A549 (cell line): ENCODE results near the gene DYNLT4.

Experiments used
- CTCF ChIP-seq: fragments of >200 bp; sonication (Bioruptor Twin); formaldehyde crosslinking; IDR thresholded peaks from 3 replicates; pipeline ENCODE4 v1.5.1; 2016
- EP300 ChIP-seq, 2 experiments: fragments of >200 bp; sonication (Bioruptor Twin); formaldehyde crosslinking; IDR thresholded peaks; 2 replicates in 1 of 2; 3 replicates in 1 of 2; pipeline ENCODE4 v1.6.1; 2016 to 2017
- NPAS2 ChIP-seq: fragments of 250-450 bp; sonication (Bioruptor Pico); IDR thresholded peaks from 2 replicates; pipeline ENCODE4 v1.8.0; 2022; ENCODE audit warnings: mild to moderate bottlenecking, moderate library complexity, borderline replicate concordance
- POLR2A ChIP-seq: IDR thresholded peaks from 2 replicates; pipeline ENCODE4 v1.6.1; 2012; ENCODE audit warnings: mild to moderate bottlenecking, low read length
- ZSCAN20 ChIP-seq: fragments of 250-450 bp; sonication (Bioruptor Pico); IDR thresholded peaks from 2 replicates; pipeline ENCODE4 v1.8.0; 2022; ENCODE audit warnings: mild to moderate bottlenecking, moderate library complexity

- TF ChIP-seq NPAS2, result no peak
- TF ChIP-seq CTCF, result no peak
- TF ChIP-seq EP300 (IDR thresholded peaks at IDR 0.05), result no peak
- TF ChIP-seq POLR2A, result no peak
- no peak for TF ChIP-seq ZSCAN20 (CRISPR knock-in tag)
Measured at GRCh38 chr1:44805311-44806024, 1.7 kb downstream of the DYNLT4 start.
